Epithelial cell of proximal tubule (primary cell): Measurements from ENCODE around the gene SMNDC1. TPM values are rescaled to one million over a fixed set of nuclear protein-coding genes. Genes with fewer than 3 reads are reported as not detected.
"Not testable (repeated sequence)": the region's sequence is repeated elsewhere in the genome, so short reads cannot be mapped to it uniquely, and the experiment has no call there.

Experiments
- DNase-seq: peaks from one replicate; pipeline ENCODE4 v3.0.0-alpha.2; 2011; ENCODE audit warnings: low read depth
- H3K4me3 ChIP-seq: 2 replicates; pipeline ENCODE4 v1.5.1; 2011; ENCODE audit warnings: low read depth, mild to moderate bottlenecking, low read length
- CTCF ChIP-seq: conservative IDR thresholded peaks from 2 replicates; pipeline ENCODE4 v1.5.1; 2012; ENCODE audit warnings: low read depth, mild to moderate bottlenecking, low read length
- total RNA-seq: library from RNA; depleted of rRNA; stranded (reverse); fragments of >200 nt; gene quantifications from 2 replicates; pipeline ENCODE4 v1.2.3, GENCODE V29; 2015

Gene SMNDC1
- total RNA-seq, 1 donor from 2014 or later: 5.9 TPM

- no peak for DNase-seq
- no peak for TF ChIP-seq CTCF
- H3K4me3 ChIP-seq: no peak overlapping the region
Observed at GRCh38 chr10:110276603-110277002, 28.1 kb downstream of the SMNDC1 start.

GRCh38 chr10:110275128-110275729, 29.5 kb downstream of the SMNDC1 start:
- no peak for TF ChIP-seq CTCF

GRCh38 chr10:110274647-110275046, 30.1 kb downstream of the SMNDC1 start:
- TF ChIP-seq CTCF: no peak
- DNase-seq: no peak
- no peak overlapping the region for H3K4me3 ChIP-seq

More at GRCh38 chr10:110275128-110275729, 29.5 kb downstream of the SMNDC1 start:
- no peak overlapping the region for H3K4me3 ChIP-seq
- no peak for DNase-seq

GRCh38 chr10:110274072-110274627, 30.6 kb downstream of the SMNDC1 start:
- H3K4me3 ChIP-seq: no peak overlapping the region
- no peak for DNase-seq
- TF ChIP-seq CTCF: no peak

- H3K4me3 ChIP-seq: no peak overlapping the region
- DNase-seq: peak; percentile 80
- TF ChIP-seq CTCF: no peak
Observed at GRCh38 chr10:110273474-110273873, 31.2 kb downstream of the SMNDC1 start.

GRCh38 chr10:110272995-110273394, 31.7 kb downstream of the SMNDC1 start:
- not testable (repeated sequence) for DNase-seq, H3K4me3 ChIP-seq

- no peak for DNase-seq
- TF ChIP-seq CTCF: no peak
- H3K4me3 ChIP-seq: peak overlapping the region; percentile 43
Observed at GRCh38 chr10:110269374-110270318, 35.1 kb downstream of the SMNDC1 start.
